CD14-positive monocyte (primary cell): ENCODE measurements around the gene BTBD9. TPM values are rescaled to one million over a fixed set of nuclear protein-coding genes. Genes with fewer than 3 reads are reported as not detected.

Experiments
- DNase-seq, 3 donors: peaks; one replicate each; pipeline ENCODE4 v3.0.0-alpha.2; 2011 to 2022
- H2AFZ ChIP-seq: 2 replicates; pipeline ENCODE4 v1.6.0; 2012; ENCODE audit warnings: mild to moderate bottlenecking, low read depth, low read length, inconsistent platforms; ENCODE audit not compliant: insufficient read depth, poor library complexity, severe bottlenecking
- H3K27ac ChIP-seq, 2 donors: 1 replicate in 1 of 2; 2 replicates in 1 of 2; pipeline ENCODE4 v1.5.1; 2012 to 2013; ENCODE audit warnings: low read length in 2 of 2, control low read depth in 1 of 2, inconsistent platforms in 1 of 2, low read depth in 1 of 2, mild to moderate bottlenecking in 1 of 2
- H3K27me3 ChIP-seq, 2 donors: one replicate each; pipeline versions ENCODE4 v1.6.0 to v1.6.1; 2011 to 2013; ENCODE audit warnings: low read length in 2 of 2; ENCODE audit not compliant: control insufficient read depth in 2 of 2, insufficient read depth in 2 of 2
- H3K36me3 ChIP-seq, 2 donors: replicated peaks in 1 of 2; 1 replicate in 1 of 2; 2 replicates in 1 of 2; pipeline versions ENCODE4 v1.5.1 to v1.6.1; 2012 to 2013; ENCODE audit warnings: low read length in 2 of 2, control low read depth in 1 of 2, inconsistent platforms in 1 of 2, mild to moderate bottlenecking in 1 of 2; ENCODE audit not compliant: insufficient read depth in 2 of 2, control insufficient read depth in 1 of 2
- H3K4me1 ChIP-seq, 2 donors: 1 replicate in 1 of 2; 2 replicates in 1 of 2; pipeline versions ENCODE4 v1.5.1 to v1.6.1; 2012 to 2013; ENCODE audit warnings: low read length in 2 of 2, control low read depth in 1 of 2, inconsistent platforms in 1 of 2, mild to moderate bottlenecking in 1 of 2, moderate library complexity in 1 of 2; ENCODE audit not compliant: insufficient read depth in 2 of 2, control insufficient read depth in 1 of 2
- H3K4me2 ChIP-seq: replicated peaks from 2 replicates; pipeline ENCODE3; 2012; ENCODE audit warnings: low read length, moderate library complexity, mild to moderate bottlenecking; ENCODE audit not compliant: poor library complexity, severe bottlenecking; ENCODE audit errors: extremely low read depth
- H3K4me3 ChIP-seq, 3 experiments: fragments of 200-600 bp in 1 of 3; sonication (generic) in 1 of 3; replicated peaks in 1 of 3; 1 replicate in 2 of 3; 2 replicates in 1 of 3; pipeline ENCODE4 v1.5.1; 2011 to 2013; ENCODE audit warnings: low read length in 3 of 3, mild to moderate bottlenecking in 3 of 3, control low read depth in 2 of 3, low read depth in 2 of 3, inconsistent platforms in 1 of 3, moderate library complexity in 1 of 3
- H3K79me2 ChIP-seq: 2 replicates; pipeline ENCODE4 v1.6.0; 2012; ENCODE audit warnings: mild to moderate bottlenecking, control low read depth, inconsistent platforms, low read length, moderate library complexity; ENCODE audit not compliant: insufficient read depth
- H3K9ac ChIP-seq: 2 replicates; pipeline ENCODE4 v1.6.0; 2017; ENCODE audit warnings: low read length, mild to moderate bottlenecking; ENCODE audit not compliant: insufficient read depth, poor library complexity, severe bottlenecking
- H3K9me3 ChIP-seq, 2 donors: replicated peaks in 1 of 2; 1 replicate in 1 of 2; 2 replicates in 1 of 2; pipeline versions ENCODE4 v1.5.1 to v1.6.1; 2012 to 2013; ENCODE audit warnings: low read length in 2 of 2, control low read depth in 1 of 2; ENCODE audit not compliant: control insufficient read depth in 1 of 2, insufficient read depth in 1 of 2
- H4K20me1 ChIP-seq: 2 replicates; pipeline ENCODE4 v1.6.0; 2012; ENCODE audit warnings: mild to moderate bottlenecking, low read length, control low read depth, moderate library complexity; ENCODE audit not compliant: insufficient read depth
- H3K27ac Mint-ChIP-seq, 7 donors: one replicate each; pipeline ENCODE4 v1.8.0; 2020; ENCODE audit warnings: mild to moderate bottlenecking in 7 of 7, mixed read lengths in 7 of 7, moderate library complexity in 6 of 7, inconsistent platforms in 2 of 7
- H3K27me3 Mint-ChIP-seq, 3 donors: one replicate each; pipeline ENCODE4 v1.8.0; 2021 to 2022; ENCODE audit warnings: low read depth in 3 of 3, mild to moderate bottlenecking in 3 of 3, mixed read lengths in 3 of 3, moderate library complexity in 3 of 3, inconsistent platforms in 1 of 3
- H3K36me3 Mint-ChIP-seq, 2 donors: one replicate each; pipeline ENCODE4 v1.8.0; 2020; ENCODE audit warnings: mixed read lengths in 2 of 2, inconsistent platforms in 1 of 2, mild to moderate bottlenecking in 1 of 2
- H3K4me1 Mint-ChIP-seq: one replicate; pipeline ENCODE4 v1.8.0; 2020; ENCODE audit warnings: mild to moderate bottlenecking, mixed read lengths
- H3K4me3 Mint-ChIP-seq, 2 donors: one replicate each; pipeline ENCODE4 v1.8.0; 2020; ENCODE audit warnings: mild to moderate bottlenecking in 2 of 2, mixed read lengths in 2 of 2, moderate library complexity in 1 of 2
- H3K9me3 Mint-ChIP-seq, 7 donors: one replicate each; pipeline ENCODE4 v1.8.0; 2020 to 2022; ENCODE audit warnings: mixed read lengths in 7 of 7, mild to moderate bottlenecking in 6 of 7, moderate library complexity in 6 of 7, inconsistent platforms in 2 of 7
- WGBS: methylation state at CpG from one replicate; pipeline ENCODE4 v1.1.5; 2013; ENCODE audit warnings: missing lambda C conversion rate; ENCODE audit not compliant: insufficient coverage; 5-methylcytosine and 5-hydroxymethylcytosine counted together
- intact Hi-C, 2 donors: fragments of 100-400 bp; cut with micrococcal nuclease; formaldehyde crosslinking; loops; one replicate each; pipeline versions ENCODE4 v1.15.0 to v1.15.1; 2023
- polyA plus RNA-seq, 3 donors: library from polyadenylated mRNA; depleted of rRNA in 1 of 3; unstranded in 2 of 3; stranded (reverse) in 1 of 3; fragments of 300-500 nt in 2 of 3; fragments of >200 nt in 1 of 3; fragmentation: Illumina TruSeq in 2 of 3; gene quantifications; 1 replicate in 2 of 3; 2 replicates in 1 of 3; pipeline ENCODE4 v1.2.3, GENCODE V29; 2012 to 2021
- TF ChIP-seq, protein P1 (sequence below): fragments of 200-600 bp; IDR thresholded peaks from one replicate; pipeline ENCODE4 v1.8.0; 2022; ENCODE audit warnings: antibody characterized with exemption, mild to moderate bottlenecking

The BTBD9 gene
- polyA plus RNA-seq, 3 donors = 5.2 to 7.5 (median 6.2) TPM

- Histone ChIP-seq H3K4me1 (no peaks in the 10 kb centered on the region), H4K20me1 (no peaks in the 10 kb centered on the region), H3K79me2 (no peaks in the 10 kb centered on the region), H3K4me2 (no peak overlapping the region), H3K4me3 (no peak overlapping the region), H3K9ac (no peak overlapping the region), H2AFZ (no peak overlapping the region), H3K36me3 (no peaks in the 10 kb centered on the region), H3K27me3 (no peaks in the 10 kb centered on the region), H3K27ac (no peak overlapping the region), H3K9me3 (no peaks in the 10 kb centered on the region)
- peaks cover 0 to 10% (median 5%) of the 10 kb centered on the region in 7 donors for H3K9me3 Mint-ChIP-seq
- H3K4me1 Mint-ChIP-seq = peaks cover 8% of the 10 kb centered on the region
- DNase-seq = no peak
- H3K4me3 Mint-ChIP-seq = no peak overlapping the region
- peaks cover 3 to 6% of the 10 kb centered on the region in 2 donors for H3K36me3 Mint-ChIP-seq
- H3K27ac Mint-ChIP-seq = no peak overlapping the region
- intact Hi-C loops = no loop called here
- TF ChIP-seq, protein P1, sequence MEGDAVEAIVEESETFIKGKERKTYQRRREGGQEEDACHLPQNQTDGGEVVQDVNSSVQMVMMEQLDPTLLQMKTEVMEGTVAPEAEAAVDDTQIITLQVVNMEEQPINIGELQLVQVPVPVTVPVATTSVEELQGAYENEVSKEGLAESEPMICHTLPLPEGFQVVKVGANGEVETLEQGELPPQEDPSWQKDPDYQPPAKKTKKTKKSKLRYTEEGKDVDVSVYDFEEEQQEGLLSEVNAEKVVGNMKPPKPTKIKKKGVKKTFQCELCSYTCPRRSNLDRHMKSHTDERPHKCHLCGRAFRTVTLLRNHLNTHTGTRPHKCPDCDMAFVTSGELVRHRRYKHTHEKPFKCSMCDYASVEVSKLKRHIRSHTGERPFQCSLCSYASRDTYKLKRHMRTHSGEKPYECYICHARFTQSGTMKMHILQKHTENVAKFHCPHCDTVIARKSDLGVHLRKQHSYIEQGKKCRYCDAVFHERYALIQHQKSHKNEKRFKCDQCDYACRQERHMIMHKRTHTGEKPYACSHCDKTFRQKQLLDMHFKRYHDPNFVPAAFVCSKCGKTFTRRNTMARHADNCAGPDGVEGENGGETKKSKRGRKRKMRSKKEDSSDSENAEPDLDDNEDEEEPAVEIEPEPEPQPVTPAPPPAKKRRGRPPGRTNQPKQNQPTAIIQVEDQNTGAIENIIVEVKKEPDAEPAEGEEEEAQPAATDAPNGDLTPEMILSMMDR = no peak
- 100% methylated on average over 1 of the region's 1 CpG for WGBS
- H3K27me3 Mint-ChIP-seq = peaks cover 0 to 4% (median 0%) of the 10 kb centered on the region in 3 donors
Measured at GRCh38 chr6:38434051-38434450, 205.7 kb downstream of the BTBD9 start.

DNA sequence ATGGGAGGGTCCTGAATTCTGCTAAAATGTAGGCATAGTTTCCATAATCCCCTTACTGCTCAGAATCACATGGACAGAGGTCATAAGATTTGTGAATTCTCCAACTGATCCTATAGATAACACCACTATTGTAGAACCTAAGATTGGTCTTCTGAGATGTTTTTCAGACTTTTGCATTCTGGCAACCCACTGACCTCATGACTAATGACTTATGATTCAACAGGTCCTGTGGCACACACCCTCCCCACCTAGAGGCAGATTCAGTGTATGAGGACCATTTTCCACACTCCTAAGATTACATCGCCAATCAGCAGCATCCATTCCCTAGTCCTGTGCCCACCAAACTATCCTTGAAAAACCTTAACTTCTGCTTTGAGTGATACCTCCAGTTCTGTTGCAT lies 207.2 kb downstream of the BTBD9 start:
- Histone ChIP-seq H3K27ac (no peak overlapping the region), H3K36me3 (no peaks in the 10 kb centered on the region), H3K4me1 (no peaks in the 10 kb centered on the region), H3K27me3 (no peaks in the 10 kb centered on the region), H3K4me3 (no peak overlapping the region), H3K9ac (no peak overlapping the region), H4K20me1 (no peaks in the 10 kb centered on the region), H3K4me2 (no peak overlapping the region), H3K79me2 (no peaks in the 10 kb centered on the region), H2AFZ (no peak overlapping the region), H3K9me3 (no peaks in the 10 kb centered on the region)
- Mint-ChIP-seq H3K27me3 (peaks cover 0 to 4% (median 0%) of the 10 kb centered on the region in 3 donors), H3K27ac (no peak overlapping the region), H3K36me3 (peaks cover 3 to 6% of the 10 kb centered on the region in 2 donors), H3K9me3 (peaks cover 0 to 10% (median 5%) of the 10 kb centered on the region in 7 donors), H3K4me1 (no peaks in the 10 kb centered on the region), H3K4me3 (no peak overlapping the region)
- intact Hi-C loops = no loop called here
- 100% methylated on average over 1 of the region's 1 CpG for WGBS
- TF ChIP-seq, protein P1 = no peak
- no peak for DNase-seq
